HG02588 (cell line): ENCODE data around the gene SHISA7.
A peak's percentile ranks its signal among the peaks of the same experiment; 100 is the strongest.

Experiments
- ATAC-seq: cut with Tn5 transposase; IDR thresholded peaks from one replicate; pipeline ENCODE4 v1.9.1; 2021; ENCODE audit warnings: mild to moderate bottlenecking, moderate library complexity; ENCODE audit not compliant: unreplicated experiment

Gene SHISA7

DNA sequence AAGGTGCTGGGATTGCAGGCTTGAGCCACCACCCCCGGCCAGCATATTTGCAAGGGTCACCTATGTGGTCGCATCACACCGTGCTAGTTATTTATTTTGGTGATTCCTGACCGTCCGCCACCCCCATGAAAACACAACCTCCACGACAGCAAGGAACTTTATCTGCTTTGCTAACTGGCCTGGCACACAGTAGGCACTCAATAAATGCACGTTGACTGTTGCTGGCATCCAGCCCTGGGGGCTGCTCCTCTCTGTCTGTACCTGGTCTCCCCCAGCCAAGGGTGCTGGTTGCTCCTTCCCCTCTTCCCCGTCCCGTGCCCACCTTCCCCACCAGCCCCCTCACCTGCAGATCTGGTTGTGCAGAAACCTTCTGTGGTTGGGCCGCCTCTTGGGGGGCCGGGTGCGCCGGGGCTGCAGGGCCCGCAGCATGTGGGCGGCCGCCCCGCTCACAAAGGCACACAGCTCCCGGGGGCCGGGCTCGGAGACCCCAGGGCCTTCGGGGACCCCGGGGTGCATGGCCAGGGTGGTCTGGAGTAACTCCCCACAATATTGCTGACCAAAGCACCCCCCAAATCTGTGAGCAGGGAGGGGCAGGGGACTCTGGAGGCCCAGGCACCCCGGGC lies 21.1 kb upstream of the SHISA7 start:
- no peak for ATAC-seq

DNA sequence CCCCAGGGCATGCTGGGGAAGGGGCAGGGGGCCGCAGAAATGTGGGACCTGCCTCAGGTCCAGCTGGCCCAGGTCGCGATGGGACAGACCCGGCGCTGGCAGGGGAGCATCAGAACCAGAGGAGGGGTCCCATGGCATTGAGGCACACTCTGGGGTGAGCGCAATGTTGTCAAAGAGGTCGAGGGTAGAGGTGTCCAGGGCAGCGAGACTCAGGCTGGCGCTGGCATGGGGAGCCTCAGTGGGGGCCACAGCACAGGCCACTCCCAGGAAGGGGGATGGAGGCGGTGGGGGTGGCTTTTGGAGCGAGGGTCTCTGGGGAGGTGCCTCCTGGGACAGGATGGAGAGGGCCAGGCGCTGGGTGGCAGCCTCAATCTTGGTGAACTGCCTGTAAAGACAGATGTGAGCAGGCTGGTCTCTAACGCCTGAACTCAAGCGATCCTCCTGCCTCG lies 20.5 kb upstream of the SHISA7 start:
- no peak for ATAC-seq

DNA sequence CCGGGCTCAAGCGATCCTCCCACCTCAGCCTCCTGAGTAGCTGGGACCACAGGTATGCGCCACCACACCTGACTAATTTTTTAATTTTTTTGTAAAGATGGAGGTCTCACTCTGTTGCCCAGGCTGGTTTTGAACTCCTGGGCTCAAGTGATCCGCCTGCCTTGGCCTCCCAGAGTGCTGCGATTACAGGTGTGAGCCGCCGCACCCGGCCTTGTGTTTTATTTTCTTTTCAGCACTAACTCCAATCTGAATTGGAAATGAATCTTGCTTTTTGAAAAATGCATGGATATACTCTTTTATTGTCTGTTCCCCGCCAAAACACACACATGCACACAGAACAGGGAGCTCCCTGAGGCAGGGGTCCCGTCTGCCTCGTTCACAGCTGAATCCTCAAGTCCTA lies 19.6 kb upstream of the SHISA7 start:
- ATAC-seq, result no peak

DNA sequence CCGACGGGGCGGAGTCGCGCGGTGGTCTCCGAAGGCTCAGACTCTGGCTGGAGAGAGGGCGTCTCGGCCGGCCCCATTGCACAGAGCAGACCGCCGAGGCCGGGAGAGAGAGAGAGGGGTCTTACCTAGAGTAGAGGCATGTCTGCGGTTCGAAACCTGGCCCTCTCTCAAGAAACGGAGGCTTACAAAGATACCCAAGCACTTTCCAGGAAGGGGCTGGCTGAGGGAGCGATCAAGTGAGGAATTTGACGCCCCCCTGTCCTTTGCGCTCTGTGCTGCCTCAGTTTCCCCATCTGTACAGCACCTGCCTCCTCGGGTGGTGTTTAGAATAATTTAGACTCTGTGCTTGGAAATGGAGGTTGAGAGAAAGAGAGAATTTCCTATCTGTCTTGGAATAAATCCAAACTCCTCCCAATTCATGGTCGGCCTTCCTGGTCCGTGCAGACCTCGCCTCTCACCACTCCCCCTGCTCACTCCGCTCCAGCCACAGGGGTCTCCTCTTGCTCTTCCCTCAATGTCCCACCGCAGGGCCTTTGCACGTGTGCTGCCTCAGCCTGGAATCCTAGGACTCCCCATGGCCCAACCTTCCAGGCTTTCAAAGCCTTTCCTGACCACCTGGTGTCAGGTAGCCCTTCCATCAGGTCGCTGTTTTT lies 19.0 kb upstream of the SHISA7 start:
- ATAC-seq, result no peak

DNA sequence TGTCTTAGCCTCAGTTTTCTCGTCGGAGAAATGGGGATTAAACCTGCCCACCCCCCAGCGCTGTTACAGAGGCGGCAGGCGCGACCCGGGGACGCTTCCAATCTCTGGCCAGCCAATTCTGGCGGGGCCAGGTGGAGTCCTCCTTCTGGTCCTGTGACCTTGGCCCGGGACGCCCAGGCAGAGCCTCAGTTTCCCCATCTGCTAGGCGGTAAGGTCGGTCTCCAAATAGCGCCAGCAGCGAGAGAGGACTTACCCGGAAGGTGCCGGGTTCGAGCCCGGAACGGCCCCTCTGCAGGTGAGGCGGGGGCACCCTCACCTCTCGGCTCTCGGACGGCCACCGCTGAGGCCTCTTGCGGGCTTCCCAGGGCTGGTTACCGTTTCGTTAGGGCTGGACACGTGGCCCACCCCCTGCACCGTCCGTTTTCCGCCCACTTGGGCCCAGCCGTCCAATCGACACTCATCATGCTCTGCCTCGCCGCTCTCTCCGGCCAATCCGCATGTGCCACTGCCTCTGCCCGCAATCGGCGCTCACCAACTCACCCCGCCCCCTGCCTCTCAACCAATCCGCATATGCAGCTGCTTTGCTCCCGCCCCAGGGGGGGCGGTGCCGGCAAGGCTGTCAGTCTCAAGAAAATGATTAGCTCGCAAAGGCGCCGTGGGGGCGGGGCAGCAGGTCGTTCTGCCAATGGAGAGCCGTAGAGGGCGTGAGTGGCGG lies 18.3 kb upstream of the SHISA7 start, which contains the start of gene ISOC2:
Gene ISOC2, minus strand, starts transcription at position 384 of the 715 bp plus-strand sequence. CDS start 5,156 bp downstream, outside the sequence.
- ATAC-seq, result peak; percentile 92

DNA sequence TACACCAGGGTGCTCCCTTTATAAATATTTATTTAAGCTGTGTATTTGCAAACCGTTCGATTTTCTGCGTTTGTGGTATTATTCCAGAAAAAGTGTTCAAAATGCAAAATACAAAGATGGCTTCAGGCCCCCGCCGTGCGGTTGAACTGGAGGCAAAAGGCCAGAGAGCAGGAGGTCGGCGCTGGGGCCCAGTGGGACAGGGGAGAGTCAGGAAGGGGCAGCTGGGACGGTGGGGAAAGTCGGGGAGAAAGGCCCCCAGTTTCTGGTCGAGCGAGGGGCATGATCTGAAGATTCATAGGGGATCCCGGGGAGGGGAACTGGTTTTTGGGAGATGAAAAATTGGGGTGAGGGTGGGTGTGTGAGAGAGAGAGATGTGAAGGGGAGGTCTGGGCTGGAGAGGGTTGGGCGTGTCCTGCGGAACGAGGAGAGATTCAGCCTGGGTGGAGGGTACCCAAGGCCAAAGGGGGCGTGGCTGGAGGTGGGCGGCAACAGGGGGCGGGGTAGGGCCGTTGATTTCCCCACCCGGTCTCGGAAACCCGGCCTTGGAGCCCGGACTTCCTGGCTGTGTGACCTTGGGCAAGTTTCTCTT lies 17.7 kb upstream of the SHISA7 start:
- no peak for ATAC-seq

DNA sequence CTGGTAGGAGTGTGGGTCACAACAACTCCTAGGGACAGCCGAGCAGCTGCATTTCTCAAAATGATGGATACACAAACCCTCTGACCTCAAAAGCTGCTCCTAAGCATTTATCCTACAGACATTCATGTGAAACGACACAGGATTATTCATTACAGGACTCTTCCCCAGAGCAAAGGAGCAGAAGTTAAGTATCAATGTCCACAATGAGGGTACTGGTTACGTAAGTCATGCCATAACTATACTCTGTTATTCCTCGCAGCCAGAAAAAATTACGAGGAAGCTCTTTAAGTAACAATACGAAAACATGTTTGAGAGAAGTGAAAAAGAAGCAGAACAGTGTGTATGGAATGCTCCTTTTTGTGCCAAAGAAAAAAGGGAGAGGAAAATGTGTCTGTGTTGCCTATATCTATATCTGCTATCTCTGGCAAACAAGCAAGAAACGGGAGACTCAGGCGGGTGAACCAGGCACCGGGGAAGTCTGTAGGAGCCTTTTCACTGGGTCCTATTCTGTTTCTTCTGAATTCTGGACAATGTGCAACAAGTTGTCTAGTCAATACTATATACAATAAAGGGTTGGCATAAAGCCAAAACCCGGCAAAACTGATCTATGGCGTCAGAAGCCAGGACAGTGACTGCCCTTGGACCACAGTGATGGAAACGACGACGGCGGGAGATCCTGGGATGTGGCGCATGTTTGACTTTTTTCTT lies 17.0 kb upstream of the SHISA7 start:
- no peak for ATAC-seq

DNA sequence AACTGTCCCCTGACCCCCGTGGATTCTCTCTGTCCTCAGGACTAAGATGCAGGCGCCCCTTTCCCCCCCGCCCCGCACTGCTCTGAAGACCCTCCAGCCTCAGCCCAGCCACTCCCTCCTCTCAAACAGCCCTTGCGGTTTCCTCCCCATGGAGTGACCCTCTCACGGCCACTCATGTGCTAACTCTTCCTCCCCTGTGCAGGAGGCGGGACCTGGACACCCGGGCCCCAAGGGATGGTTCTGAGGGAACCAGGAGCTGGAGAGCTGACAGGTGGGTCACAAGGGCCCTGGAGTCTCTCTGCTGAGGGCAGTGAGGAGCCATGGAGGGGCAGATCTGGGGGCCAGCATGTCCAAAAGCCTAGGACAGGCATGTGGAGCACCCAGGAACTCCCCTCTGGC lies 16.4 kb upstream of the SHISA7 start:
- ATAC-seq, result no peak

DNA sequence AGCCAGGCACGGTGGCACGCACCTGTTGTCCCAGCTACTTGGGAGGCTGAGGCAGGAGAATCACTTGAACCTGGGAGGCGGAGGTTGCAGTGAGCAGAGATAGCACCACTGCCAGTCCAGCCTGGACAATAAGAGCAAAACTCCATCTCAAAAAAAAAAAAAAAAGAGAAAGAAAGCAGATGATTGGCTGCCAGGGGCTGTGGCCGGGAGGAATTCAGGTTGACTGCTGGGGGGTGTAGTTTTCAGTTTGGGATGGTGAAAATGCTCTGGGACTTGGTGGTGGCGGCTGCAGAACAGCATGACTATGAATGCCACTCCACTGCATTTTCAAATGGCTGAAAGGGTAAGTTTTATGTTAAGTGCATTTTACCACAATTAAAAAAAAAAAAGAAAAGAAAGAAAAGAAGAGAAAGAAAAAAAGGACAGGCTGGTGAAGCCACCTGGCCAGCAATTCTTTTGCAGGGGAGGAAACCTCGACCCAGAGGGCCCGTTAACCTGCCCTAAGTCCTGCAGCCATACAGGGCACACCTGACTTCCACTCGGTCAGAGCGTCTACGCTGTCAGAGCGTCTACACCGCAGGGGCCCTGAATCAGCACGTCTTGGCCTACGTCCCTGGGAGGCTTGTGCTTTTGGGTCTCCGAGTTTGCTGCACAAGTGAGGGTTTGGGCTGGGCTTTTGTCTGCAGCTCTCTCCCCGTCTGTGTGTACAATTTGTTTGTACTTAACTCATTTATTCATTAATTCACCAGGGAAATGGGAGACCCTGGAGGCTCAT lies 14.8 kb upstream of the SHISA7 start:
- no peak for ATAC-seq

DNA sequence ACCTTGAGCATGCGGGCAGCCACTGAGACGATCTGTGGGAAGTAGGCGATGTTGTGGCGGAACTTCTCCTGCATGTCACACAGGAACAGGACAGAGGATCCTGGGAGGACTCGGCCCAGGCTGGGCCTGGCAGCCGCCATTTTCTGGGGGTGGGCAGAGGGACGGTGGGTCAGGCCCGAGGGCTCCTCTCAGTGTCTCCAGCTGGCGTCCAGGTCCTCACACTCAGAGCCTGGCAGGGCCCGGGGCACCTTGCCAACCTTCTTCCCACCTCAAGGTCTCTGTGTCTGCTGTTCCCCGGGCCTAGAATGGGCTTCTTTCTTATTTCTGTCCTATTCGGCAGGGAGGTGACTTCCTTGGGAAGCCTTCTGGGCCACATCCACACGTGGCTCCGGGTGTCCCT lies 13.2 kb upstream of the SHISA7 start:
- no peak for ATAC-seq

DNA sequence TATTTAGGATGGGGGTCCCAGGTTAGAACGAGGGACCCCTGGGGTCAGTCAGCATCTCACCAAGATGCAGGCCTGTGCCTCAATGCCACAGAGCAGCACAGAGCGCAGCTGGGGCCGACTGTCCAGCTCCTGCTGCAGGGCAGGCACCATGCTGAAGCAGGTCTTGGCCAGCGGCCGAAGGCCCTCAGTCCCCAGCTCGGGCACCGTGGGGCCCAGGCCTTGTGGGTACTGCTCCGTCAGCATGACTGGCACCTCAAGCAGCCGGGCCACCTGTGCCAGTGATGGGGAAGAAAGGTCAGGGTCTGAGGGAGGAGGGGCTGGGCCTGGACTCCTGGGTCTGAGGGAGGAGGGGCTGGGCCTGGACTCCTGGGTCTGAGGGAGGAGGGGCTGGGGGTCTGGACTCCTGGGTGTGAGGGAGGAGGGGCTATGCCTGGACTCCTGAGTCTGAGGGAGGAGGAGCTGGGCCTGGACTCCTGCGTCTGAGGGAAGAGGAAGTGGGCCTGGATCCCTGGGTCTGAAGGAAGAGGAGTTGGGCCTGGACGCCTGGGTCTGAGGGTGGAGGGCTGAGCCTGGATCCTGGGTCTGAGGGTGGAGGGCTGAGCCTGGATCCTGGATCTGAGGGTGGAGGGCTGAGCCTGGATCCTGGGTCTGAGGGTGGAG lies 12.6 kb upstream of the SHISA7 start:
- ATAC-seq, result no peak

DNA sequence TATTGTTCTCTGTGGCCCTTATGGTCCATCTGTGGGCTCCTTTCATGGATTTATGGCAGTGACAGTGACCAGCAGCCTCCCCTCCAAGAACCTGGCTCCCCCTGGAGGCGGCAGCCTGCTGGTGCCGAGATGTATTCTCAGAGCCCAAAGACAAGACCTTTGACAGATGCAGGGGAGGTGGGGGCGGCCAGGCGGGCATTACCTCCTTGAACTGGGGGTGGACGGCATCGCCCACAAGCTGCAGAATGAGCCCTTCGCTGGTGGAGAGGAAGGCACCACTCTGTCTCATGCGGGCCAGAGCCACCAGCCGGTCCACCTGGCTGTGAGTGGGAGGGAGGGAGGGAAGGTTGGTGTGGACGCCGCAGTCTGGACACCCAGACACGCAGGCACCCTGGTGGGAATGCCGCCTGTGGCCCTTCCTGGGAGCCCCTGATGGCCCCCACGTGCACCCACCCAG lies 11.7 kb upstream of the SHISA7 start:
- no peak for ATAC-seq

DNA sequence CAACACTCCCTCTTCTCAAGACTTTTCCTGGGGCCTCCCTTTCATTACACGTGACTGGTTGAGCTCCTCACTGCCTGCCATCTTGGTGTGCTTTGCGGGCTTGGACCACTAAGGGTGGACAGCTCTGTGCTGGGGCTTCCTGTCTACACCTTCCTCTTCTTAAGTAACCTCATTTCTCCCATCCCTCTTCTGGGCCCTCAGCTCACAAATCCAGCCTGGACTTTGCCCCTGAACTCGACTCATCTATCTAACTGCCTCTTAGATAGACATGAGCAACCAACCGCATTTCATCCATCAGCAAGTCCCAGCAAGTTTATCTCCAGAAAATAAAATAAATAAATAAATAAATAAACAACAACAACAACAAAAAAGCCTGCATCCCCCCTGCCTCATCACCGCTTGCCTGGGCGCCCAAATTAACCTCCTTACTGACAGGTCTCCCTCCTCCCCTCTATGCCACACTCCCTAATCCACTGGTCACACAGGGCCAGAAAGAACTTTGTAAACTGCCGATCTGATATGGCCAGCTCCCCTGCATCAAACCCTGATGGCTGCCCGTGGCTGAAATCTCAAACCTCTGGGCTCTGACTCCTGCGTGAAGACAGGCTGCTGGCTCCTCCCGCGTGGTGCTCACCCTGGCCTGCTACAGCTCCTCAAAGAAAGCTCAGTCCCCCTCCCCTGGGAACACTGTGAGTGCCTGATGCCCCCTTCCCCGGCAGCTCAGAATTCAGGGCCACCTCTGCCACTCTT lies 10.6 kb upstream of the SHISA7 start:
- no peak for ATAC-seq

DNA sequence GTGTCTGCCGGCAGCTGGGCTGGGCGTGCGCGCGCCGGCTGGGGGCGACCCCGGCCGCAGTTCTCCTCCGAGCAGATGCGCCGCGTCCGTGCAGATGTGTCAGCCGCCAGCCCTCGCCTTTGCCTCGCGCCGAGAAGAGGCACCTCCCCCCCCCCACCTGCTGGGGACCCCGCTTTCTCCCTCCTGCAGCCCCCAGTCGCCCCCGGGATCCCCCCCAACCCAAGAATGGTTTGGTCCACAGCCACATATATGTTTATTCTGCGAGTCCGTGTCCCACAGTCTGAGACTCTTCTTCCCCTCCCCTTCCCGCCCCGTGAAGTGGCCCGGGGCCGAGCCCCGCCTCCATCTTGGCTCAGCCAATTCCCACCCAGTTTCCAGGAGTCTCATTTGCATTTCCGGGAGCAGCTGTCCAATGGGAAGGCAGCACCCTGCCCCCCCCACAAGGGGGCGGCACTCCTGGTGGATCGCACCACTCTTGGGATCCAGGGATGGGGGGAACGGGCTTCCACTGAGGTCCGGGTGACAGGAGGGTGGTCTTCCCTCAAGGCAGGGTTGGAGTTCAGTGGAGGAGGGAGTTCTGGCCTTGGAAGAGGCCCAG lies 9.7 kb upstream of the SHISA7 start:
- no peak for ATAC-seq

DNA sequence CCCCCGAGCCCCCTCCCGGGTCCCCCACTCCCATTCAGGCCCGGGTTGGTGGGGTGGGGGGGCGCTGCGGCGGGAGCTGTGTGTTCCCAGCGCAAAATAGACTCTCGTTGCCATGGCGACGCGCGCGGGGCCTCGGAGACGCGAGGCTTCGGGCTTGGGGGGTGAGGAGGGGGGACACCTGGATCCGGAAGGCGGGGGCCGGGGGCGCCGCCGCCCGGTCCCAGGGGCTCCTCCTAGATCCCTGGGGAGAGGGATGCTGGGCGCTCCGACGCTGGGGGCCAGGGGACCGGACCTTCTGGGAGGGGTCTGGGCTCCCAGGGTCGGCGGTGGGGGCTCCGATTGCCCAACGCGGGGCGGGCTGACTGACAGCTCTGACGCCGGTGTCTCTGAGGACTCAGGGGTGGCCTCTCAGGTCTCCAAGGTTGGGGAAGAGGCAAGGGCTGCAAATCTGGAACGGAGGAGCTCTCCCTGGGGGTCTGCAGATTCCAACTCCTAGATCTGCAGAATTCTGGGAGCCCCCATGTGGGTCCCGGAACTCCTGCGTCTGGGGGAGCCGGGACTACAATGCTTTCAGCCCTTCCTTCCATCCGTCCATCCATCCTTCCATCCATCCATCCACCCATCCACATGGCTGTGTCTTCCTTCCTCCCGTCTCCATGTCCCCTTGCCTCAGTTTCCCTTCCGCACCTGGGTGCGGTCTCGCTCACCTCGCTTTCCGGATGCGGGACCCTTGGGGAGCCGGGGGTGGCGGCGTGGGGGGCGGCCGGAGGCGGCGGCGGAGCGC lies 9.1 kb upstream of the SHISA7 start:
- no peak for ATAC-seq

DNA sequence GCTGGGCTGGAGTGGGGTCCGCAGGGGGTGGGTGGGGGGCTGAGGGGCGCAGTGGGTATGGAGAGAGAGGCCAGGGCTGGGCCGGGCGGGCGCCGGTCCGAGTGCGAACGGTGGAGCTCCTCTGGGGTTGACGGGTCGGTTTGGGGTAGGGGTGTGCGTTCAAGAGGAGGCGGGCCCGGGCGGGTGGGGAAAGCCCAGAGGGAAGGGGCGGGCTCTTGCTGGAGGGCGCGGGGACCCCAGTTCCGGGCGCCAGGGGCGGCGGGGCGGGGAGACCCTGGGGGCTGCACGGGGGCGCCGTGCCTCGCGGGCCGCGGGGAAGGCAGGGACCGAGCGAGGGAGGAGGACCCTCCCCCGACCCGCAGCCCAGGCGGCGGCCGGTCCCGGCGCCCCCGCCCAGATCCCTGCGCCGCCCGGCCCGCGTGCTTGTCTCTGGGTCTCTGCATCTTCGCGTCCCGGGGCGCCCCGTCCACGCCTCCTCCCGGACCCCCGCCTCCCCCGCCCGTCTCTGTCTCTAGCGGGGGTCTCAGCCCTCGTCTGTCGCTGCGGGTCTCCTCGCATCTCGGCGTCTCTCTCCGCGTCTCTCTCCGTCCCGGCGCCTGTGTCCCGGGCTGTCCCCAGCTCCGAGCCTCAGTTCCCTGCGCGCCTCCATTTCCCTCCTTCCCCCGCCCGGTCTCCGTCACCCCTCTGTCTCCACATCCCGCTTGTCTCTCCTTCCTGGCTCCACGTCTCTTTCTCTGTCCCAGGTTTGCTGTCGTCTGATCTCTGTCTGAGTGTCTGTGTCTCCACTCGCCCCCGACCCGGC lies 8.3 kb upstream of the SHISA7 start:
- ATAC-seq, result no peak

DNA sequence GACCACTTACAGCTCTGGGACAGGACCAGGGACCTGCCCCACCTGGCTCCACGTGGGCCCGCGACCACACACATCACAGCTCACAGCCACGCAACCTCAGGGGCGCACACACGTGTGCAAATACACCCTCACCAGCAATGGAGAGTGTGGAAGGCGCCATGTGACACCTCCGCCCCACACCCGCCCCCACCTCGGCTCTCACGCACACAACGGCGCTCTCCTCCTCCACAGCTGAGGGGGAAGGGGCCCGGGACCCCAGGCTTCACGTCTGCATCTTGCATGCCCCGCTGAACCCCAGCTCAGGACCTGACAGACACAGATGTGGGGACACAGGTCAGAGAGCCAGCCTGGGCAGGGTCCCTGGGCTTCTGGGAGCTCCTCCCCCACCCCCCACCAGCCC lies 6.4 kb upstream of the SHISA7 start:
- ATAC-seq, result no peak
